Measurements from ENCODE around the gene LLGL2. TPM values are rescaled to one million over a fixed set of nuclear protein-coding genes. Genes with fewer than 3 reads are reported as not detected.
"Not testable (repeated sequence)": the region's sequence is repeated elsewhere in the genome, so short reads cannot be mapped to it uniquely, and the experiment has no call there.

LLGL2 gene
- total RNA-seq, 1 experiment from 2014 or later, result 10.8 TPM

DNA sequence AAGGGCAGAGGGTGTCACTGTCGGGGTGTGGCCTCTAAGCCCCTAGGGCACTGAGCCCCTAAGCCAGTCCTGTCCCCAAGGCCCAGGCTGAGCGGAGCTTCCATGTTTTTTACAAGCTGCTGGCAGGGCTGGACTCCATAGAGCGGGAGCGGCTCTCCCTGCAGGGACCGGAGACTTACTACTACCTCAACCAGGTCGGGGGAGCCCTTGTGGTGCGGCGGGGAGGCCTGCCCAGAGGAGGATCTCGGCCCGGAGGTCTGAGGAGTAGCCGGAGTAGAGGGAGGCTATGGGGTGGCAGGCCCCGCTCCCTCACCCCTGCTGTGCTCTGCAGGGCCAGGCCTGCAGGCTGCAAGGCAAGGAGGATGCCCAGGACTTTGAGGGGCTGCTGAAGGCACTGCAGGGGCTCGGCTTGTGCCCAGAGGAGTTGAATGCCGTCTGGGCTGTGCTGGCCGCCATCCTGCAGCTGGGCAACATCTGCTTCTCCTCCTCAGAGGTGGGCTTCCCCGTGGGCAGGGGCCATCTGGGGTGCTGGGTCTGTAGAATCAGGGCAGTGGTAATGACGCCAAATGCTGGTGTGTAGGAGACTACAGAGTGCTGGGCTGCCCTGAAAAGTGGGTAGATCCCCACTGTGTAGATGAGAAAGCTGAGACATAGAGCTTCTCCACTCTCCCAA lies 67.0 kb downstream of the LLGL2 start:
- H3K4me3 ChIP-seq (ENCODE audit: low read depth, low read length, poor library complexity, severe bottlenecking), result no peak overlapping the region
- H3K27ac ChIP-seq (ENCODE audit: low read depth, low read length, poor library complexity, severe bottlenecking), result no peak overlapping the region
- intact Hi-C loops (cut with micrococcal nuclease; ENCODE audit: unreplicated experiment), result no loop called here
- H3K27me3 ChIP-seq (replicated peaks; ENCODE audit: insufficient read depth, low read depth, low read length, poor library complexity), result no peaks in the 10 kb centered on the region
- H3K4me1 ChIP-seq (ENCODE audit: insufficient read depth, low read length, poor library complexity, severe bottlenecking), result peaks cover 9% of the 10 kb centered on the region
- H3K36me3 ChIP-seq (ENCODE audit: insufficient read depth, low read length, poor library complexity, severe bottlenecking), result no peaks in the 10 kb centered on the region
- ChIA-PET POLR2A (ENCODE audit: low non-redundant PET) (no interaction called here), CTCF (interaction anchor here (2.7 kb wide), 1 partner anchor 9 kb away, joined by 10 read pairs; no protein-coding TSS in a partner anchor)
- no TSS peak for BruUV-seq (replicated peaks)
- TF ChIP-seq, protein P1, sequence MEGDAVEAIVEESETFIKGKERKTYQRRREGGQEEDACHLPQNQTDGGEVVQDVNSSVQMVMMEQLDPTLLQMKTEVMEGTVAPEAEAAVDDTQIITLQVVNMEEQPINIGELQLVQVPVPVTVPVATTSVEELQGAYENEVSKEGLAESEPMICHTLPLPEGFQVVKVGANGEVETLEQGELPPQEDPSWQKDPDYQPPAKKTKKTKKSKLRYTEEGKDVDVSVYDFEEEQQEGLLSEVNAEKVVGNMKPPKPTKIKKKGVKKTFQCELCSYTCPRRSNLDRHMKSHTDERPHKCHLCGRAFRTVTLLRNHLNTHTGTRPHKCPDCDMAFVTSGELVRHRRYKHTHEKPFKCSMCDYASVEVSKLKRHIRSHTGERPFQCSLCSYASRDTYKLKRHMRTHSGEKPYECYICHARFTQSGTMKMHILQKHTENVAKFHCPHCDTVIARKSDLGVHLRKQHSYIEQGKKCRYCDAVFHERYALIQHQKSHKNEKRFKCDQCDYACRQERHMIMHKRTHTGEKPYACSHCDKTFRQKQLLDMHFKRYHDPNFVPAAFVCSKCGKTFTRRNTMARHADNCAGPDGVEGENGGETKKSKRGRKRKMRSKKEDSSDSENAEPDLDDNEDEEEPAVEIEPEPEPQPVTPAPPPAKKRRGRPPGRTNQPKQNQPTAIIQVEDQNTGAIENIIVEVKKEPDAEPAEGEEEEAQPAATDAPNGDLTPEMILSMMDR (conservative IDR thresholded peaks at IDR 0.05; ENCODE audit: low read depth, low read length), result no peak
- TF ChIP-seq EZH2 (IDR thresholded peaks at IDR 0.05; ENCODE audit: borderline replicate concordance, low read depth, low read length, poor library complexity, severe bottlenecking), result no peak
- no peak for DNase-seq (ENCODE audit: low spot score)
- H3K9me3 ChIP-seq (ENCODE audit: low read depth, low read length, poor library complexity, severe bottlenecking), result no peaks in the 10 kb centered on the region

DNA sequence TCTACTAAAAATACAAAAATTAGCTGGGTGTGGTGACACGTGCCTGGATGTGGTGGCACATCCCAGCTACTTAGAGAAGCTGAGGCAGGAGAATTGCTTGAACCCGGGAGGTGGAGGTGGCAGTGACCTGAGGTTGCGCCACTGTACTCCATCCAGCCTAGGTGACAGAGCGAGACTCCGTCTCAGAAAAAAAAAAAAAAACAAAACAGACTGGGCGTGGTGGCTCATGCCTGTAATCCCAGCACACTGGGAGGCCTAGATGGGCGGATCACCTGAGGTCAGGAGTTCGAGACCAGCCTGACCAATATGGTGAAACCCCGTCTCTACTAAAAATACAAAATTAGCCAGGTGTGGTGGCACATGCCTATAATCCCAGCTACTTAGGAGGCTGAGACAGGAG lies 67.9 kb downstream of the LLGL2 start:
- DNase-seq (ENCODE audit: low spot score); H3K4me3 ChIP-seq (ENCODE audit: low read depth, low read length, poor library complexity, severe bottlenecking); BruUV-seq (replicated peaks); H3K4me1 ChIP-seq (ENCODE audit: insufficient read depth, low read length, poor library complexity, severe bottlenecking); H3K9me3 ChIP-seq (ENCODE audit: low read depth, low read length, poor library complexity, severe bottlenecking); H3K27ac ChIP-seq (ENCODE audit: low read depth, low read length, poor library complexity, severe bottlenecking); POLR2A ChIA-PET (ENCODE audit: low non-redundant PET); H3K36me3 ChIP-seq (ENCODE audit: insufficient read depth, low read length, poor library complexity, severe bottlenecking); intact Hi-C loops (cut with micrococcal nuclease; ENCODE audit: unreplicated experiment); H3K27me3 ChIP-seq (replicated peaks; ENCODE audit: insufficient read depth, low read depth, low read length, poor library complexity): not testable (repeated sequence)
- CTCF ChIA-PET, result interaction anchor here (0.8 kb wide), 1 partner anchor 40 kb away, joined by 4 read pairs; the partner anchor contains the start of gene SMIM5

DNA sequence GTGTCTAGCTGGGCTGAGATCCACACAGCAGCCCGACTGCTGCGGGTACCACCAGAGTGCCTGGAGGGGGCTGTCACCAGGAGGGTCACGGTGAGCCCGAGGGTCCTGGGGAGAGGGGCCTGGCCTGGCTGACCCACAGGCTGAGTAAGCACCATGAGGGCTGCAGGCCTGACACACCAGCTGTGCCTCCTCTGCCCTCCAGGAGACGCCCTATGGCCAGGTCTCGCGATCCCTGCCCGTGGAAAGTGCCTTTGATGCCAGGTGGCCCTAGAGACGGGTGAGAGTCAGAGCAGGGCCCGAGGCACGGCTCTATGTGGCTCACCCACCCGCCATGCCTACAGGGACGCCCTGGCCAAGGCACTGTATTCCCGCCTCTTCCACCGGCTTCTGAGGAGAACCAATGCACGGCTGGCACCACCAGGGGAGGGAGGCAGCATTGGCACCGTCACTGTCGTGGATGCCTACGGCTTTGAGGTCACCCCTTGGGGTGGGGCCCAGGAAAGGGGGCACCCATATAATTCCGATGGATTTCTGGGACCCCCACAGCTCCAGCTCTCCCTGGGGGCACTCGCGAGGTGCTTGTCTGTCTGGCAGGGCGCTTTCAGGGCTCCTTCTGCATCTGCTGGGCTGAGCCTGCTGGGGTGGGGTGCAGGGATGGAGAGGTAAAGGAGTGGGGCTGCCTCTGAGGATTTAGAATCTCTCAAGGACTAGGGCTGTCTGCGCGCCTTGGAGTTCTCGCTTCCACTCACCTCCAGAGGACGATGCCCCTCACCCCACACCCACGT lies 69.2 kb downstream of the LLGL2 start:
- H3K36me3 ChIP-seq (ENCODE audit: insufficient read depth, low read length, poor library complexity, severe bottlenecking), result no peaks in the 10 kb centered on the region
- H3K4me1 ChIP-seq (ENCODE audit: insufficient read depth, low read length, poor library complexity, severe bottlenecking), result peaks cover 6% of the 10 kb centered on the region
- intact Hi-C loops (cut with micrococcal nuclease; ENCODE audit: unreplicated experiment), result no loop called here
- no peak overlapping the region for H3K27ac ChIP-seq (ENCODE audit: low read depth, low read length, poor library complexity, severe bottlenecking)
- no peaks in the 10 kb centered on the region for H3K9me3 ChIP-seq (ENCODE audit: low read depth, low read length, poor library complexity, severe bottlenecking)
- no peaks in the 10 kb centered on the region for H3K27me3 ChIP-seq (replicated peaks; ENCODE audit: insufficient read depth, low read depth, low read length, poor library complexity)
- CTCF ChIA-PET, result no interaction called here
- TF ChIP-seq, protein P1 (conservative IDR thresholded peaks at IDR 0.05; ENCODE audit: low read depth, low read length), result no peak
- no peak for TF ChIP-seq EZH2 (IDR thresholded peaks at IDR 0.05; ENCODE audit: borderline replicate concordance, low read depth, low read length, poor library complexity, severe bottlenecking)
- no peak overlapping the region for H3K4me3 ChIP-seq (ENCODE audit: low read depth, low read length, poor library complexity, severe bottlenecking)
- POLR2A ChIA-PET (ENCODE audit: low non-redundant PET), result interaction anchor here (0.6 kb wide), 1 partner anchor 47 kb away, joined by 4 read pairs; no protein-coding TSS in a partner anchor
- no peak for DNase-seq (ENCODE audit: low spot score)
- BruUV-seq (replicated peaks), result no TSS peak

Data from A673 (cell line).